K562 (cell line): ENCODE measurements around the gene WWOX. TPM values are rescaled to one million over a fixed set of nuclear protein-coding genes. Genes with fewer than 3 reads are reported as not detected.

Experiments
- ATAC-seq: fragments of 200-7000 bp; cut with Tn5 transposase; 3 replicates; pipeline ENCODE4 v1.9.1; 2020; ENCODE audit warnings: moderate library complexity
- BruUV-seq: library from RNA; stranded (reverse); fragments of 400-500 nt; replicated peaks from 2 replicates; lab custom pipeline; 2021; lab: Mats Ljungman, UMichigan
- CTCF ChIA-PET: fragments of 300-600 bp; formaldehyde crosslinking; extraction: SDS; loops from one replicate; lab custom pipeline; 2021; ENCODE audit warnings: low intra/inter-chr PET ratio; lab: Yijun Ruan, JAX
- POLR2A ChIA-PET: fragments of 300-600, 350-650 bp; sonication (Branson Sonifier 250); formaldehyde crosslinking; extraction: SDS; loops from one replicate; lab custom pipeline; 2021; ENCODE audit warnings: antibody characterized with exemption, inconsistent platforms; lab: Yijun Ruan, JAX
- DNase-seq, 4 experiments: peaks; one replicate each; pipeline versions ENCODE4 v3.0.0 to v3.0.0-alpha.2; 2011 to 2018; ENCODE audit warnings: low spot score in 3 of 4, mixed read lengths in 3 of 4; ENCODE audit errors: extremely low read depth in 1 of 4
- FAIRE-seq: peaks from 2 replicates; lab custom pipeline; 2011; peaks lifted over from hg19 to GRCh38; lab: Jason Lieb, UNC
- H2AFZ ChIP-seq: 2 replicates; pipeline ENCODE4 v1.6.0; 2011; ENCODE audit warnings: low read depth, low read length, control low read depth, inconsistent platforms
- H3K27ac ChIP-seq: fragments of 200-600 bp; 3 replicates; pipeline ENCODE4 v1.8.0; 2011; ENCODE audit warnings: low read depth, mild to moderate bottlenecking, control low read depth, inconsistent platforms, low read length, moderate library complexity, mixed read lengths; ENCODE audit errors: extremely low read depth
- H3K27me3 ChIP-seq, 2 experiments: fragments of 300-600 bp in 1 of 2; 2 replicates in 1 of 2; 3 replicates in 1 of 2; pipeline versions ENCODE4 v1.6.0 to v1.8.0; 2011; ENCODE audit warnings: inconsistent platforms in 2 of 2, low read length in 2 of 2, mild to moderate bottlenecking in 1 of 2, mixed read lengths in 1 of 2, moderate library complexity in 1 of 2; ENCODE audit not compliant: control insufficient read depth in 2 of 2, insufficient read depth in 2 of 2
- H3K36me3 ChIP-seq: fragments of 300-600 bp; 3 replicates; pipeline ENCODE4 v1.8.0; 2011; ENCODE audit warnings: mild to moderate bottlenecking, low read length, inconsistent platforms; ENCODE audit not compliant: control insufficient read depth, insufficient read depth
- H3K4me1 ChIP-seq, 2 experiments: fragments of 200-600 bp in 1 of 2; replicated peaks in 1 of 2; 2 replicates in 1 of 2; 3 replicates in 1 of 2; pipeline versions ENCODE4 v1.5.1 to v1.8.0; 2011; ENCODE audit warnings: inconsistent platforms in 2 of 2, low read length in 2 of 2, mild to moderate bottlenecking in 1 of 2, mixed read lengths in 1 of 2, moderate library complexity in 1 of 2; ENCODE audit not compliant: control insufficient read depth in 2 of 2, insufficient read depth in 2 of 2
- H3K4me2 ChIP-seq: 2 replicates; pipeline ENCODE4 v1.6.1; 2011; ENCODE audit warnings: low read length, control low read depth, inconsistent platforms, mixed read lengths; ENCODE audit not compliant: insufficient read depth
- H3K4me3 ChIP-seq: fragments of 200-600 bp; sonication (generic), shearing (Covaris generic); 2 replicates; pipeline ENCODE4 v1.5.1; 2016; ENCODE audit warnings: control low read depth, inconsistent platforms
- H3K79me2 ChIP-seq: fragments of 200-600 bp; 3 replicates; pipeline ENCODE4 v1.8.0; 2011; ENCODE audit warnings: low read length, inconsistent platforms; ENCODE audit not compliant: control insufficient read depth, insufficient read depth
- H3K9ac ChIP-seq, 2 experiments: 2 replicates each; pipeline versions ENCODE4 v1.6.0 to v1.6.1; 2011; ENCODE audit warnings: low read depth in 2 of 2, low read length in 2 of 2, control low read depth in 1 of 2, inconsistent platforms in 1 of 2, mild to moderate bottlenecking in 1 of 2, mixed read lengths in 1 of 2; ENCODE audit not compliant: insufficient read depth in 1 of 2
- H3K9me1 ChIP-seq: one replicate; pipeline ENCODE4 v1.6.0; 2011; ENCODE audit warnings: inconsistent platforms, mild to moderate bottlenecking, low read length, moderate library complexity; ENCODE audit not compliant: control insufficient read depth, insufficient read depth
- H3K9me3 ChIP-seq: replicated peaks from 2 replicates; pipeline ENCODE4 v1.5.1; 2011; ENCODE audit warnings: low read depth, low read length, inconsistent platforms; ENCODE audit not compliant: control insufficient read depth, insufficient read depth
- H4K20me1 ChIP-seq: replicated peaks from 2 replicates; pipeline ENCODE4 v1.6.1; 2011; ENCODE audit warnings: low read length, inconsistent platforms, mixed read lengths; ENCODE audit not compliant: control insufficient read depth, insufficient read depth
- ARID2 ChIP-seq: fragments of 450-650 bp; IDR thresholded peaks from 2 replicates; pipeline ENCODE4 v1.6.1; 2017; ENCODE audit warnings: antibody characterized with exemption, mild to moderate bottlenecking
- CBFA2T3 ChIP-seq: fragments of 450-650 bp; IDR thresholded peaks from 2 replicates; pipeline ENCODE4 v1.6.1; 2017
- CC2D1A ChIP-seq: fragments of 450-650 bp; IDR thresholded peaks from 2 replicates; pipeline ENCODE4 v1.6.1; 2017; ENCODE audit warnings: mild to moderate bottlenecking
- ELF1 ChIP-seq: fragments of 200-800 bp; sonication (Bioruptor generic); IDR thresholded peaks from 2 replicates; pipeline ENCODE4 v1.6.1; 2016; ENCODE audit warnings: missing genetic modification characterization, missing compliant biosample characterization
- KDM2B ChIP-seq: fragments of 250-450 bp; sonication (Bioruptor Pico); IDR thresholded peaks from 2 replicates; pipeline ENCODE4 v1.8.0; 2021; ENCODE audit warnings: mild to moderate bottlenecking, moderate library complexity
- LARP7 ChIP-seq: fragments of 450-650 bp; IDR thresholded peaks from 2 replicates; pipeline ENCODE4 v1.6.1; 2016
- MYC ChIP-seq, 2 experiments: fragments of 250-450 bp in 1 of 2; sonication (Bioruptor Pico) in 1 of 2; IDR thresholded peaks; 2 replicates each; pipeline versions ENCODE4 v1.5.1 to v1.6.1; 2012 to 2021; ENCODE audit warnings: low read depth in 2 of 2, borderline replicate concordance in 1 of 2, improper control_type of control experiment in 1 of 2, low read length in 1 of 2, mild to moderate bottlenecking in 1 of 2, moderate library complexity in 1 of 2
- NFE2L1 ChIP-seq: fragments of 450-650 bp; IDR thresholded peaks from 2 replicates; pipeline ENCODE4 v1.6.1; 2016; ENCODE audit warnings: missing genetic modification characterization, low read depth, mild to moderate bottlenecking, missing compliant biosample characterization, moderate library complexity, borderline replicate concordance
- SIRT6 ChIP-seq: IDR thresholded peaks from one replicate; pipeline ENCODE4 v1.6.1; 2012; ENCODE audit warnings: low read depth, mild to moderate bottlenecking, control low read depth, inconsistent platforms, low read length, moderate library complexity
- SLC30A9 ChIP-seq: fragments of 250-450 bp; sonication (Bioruptor Pico); IDR thresholded peaks from 2 replicates; pipeline ENCODE4 v1.8.0; 2022; ENCODE audit warnings: mild to moderate bottlenecking, moderate library complexity
- ZBTB26 ChIP-seq: fragments of 450-650 bp; formaldehyde crosslinking; IDR thresholded peaks from 2 replicates; pipeline ENCODE4 v1.4.0; 2022; ENCODE audit warnings: missing genetic modification characterization
- ZKSCAN3 ChIP-seq: fragments of 250-450 bp; sonication (Bioruptor Pico); IDR thresholded peaks from 2 replicates; pipeline ENCODE4 v1.4.0; 2020
- ZNF518B ChIP-seq: fragments of 250-450 bp; sonication (Bioruptor Pico); IDR thresholded peaks from 2 replicates; pipeline ENCODE4 v1.5.0; 2021; ENCODE audit warnings: mild to moderate bottlenecking, moderate library complexity
- WGBS: fragments of 100-300 bp; shearing (Covaris generic); methylation state at CpG from one replicate; pipeline ENCODE4 v1.1.6; 2016; ENCODE audit warnings: low coverage, mixed read lengths; ENCODE audit not compliant: insufficient coverage; ENCODE audit errors: missing lambda C conversion rate; 5-methylcytosine and 5-hydroxymethylcytosine counted together
- in situ Hi-C: fragments of 300-500 bp; cut with MboI; formaldehyde crosslinking; loops from 4 replicates; pipeline ENCODE4 v1.15.0; 2018; ENCODE audit warnings: inconsistent platforms, mixed read lengths
- intact Hi-C: fragments of 100-400 bp; cut with micrococcal nuclease; formaldehyde crosslinking; loops from 2 replicates; pipeline ENCODE4 v1.14.2; 2022
- polyA plus RNA-seq, 8 experiments: library from polyadenylated mRNA; depleted of rRNA in 4 of 8; stranded (reverse) in 5 of 8; unstranded in 3 of 8; fragments of >200 nt; fragmentation: Nextera tagmentation in 2 of 8; fragmentation: Illumina TruSeq in 1 of 8; extraction: Ambion mirVana in 2 of 8; extraction: Trizol in 1 of 8; gene quantifications; 2 replicates each; pipeline versions ENCODE4 v1.2.1 to v1.2.3, GENCODE V29; 2011 to 2014; ENCODE audit warnings: inconsistent platforms in 1 of 8, missing spikeins in 1 of 8
- total RNA-seq, 7 experiments: library from RNA; depleted of rRNA in 6 of 7; stranded (reverse); fragments of >200 nt in 6 of 7; fragmentation: Illumina TruSeq in 2 of 7; extraction: Trizol in 2 of 7; gene quantifications; 2 replicates each; pipeline versions ENCODE4 v1.2.1 to v1.2.3, GENCODE V29; 2011 to 2021; ENCODE audit warnings: low replicate concordance in 1 of 7

WWOX gene
- total and polyA plus RNA-seq, 9 of the 15 experiments (the other 6 are each of a cell fraction or from before 2014, with no cell fraction given): 1.6 to 22.7 (median 8.1) TPM

GRCh38 chr16:79079656-79080420 is 980.4 kb downstream of the WWOX start:
- no peaks in the 10 kb centered on the region for H3K9me1 ChIP-seq
- no peaks in the 10 kb centered on the region for H3K79me2 ChIP-seq
- POLR2A ChIA-PET: no interaction called here
- H3K27me3 ChIP-seq: peaks cover 15 to 19% of the 10 kb centered on the region in 2 experiments; a peak in 4 of 5 replicates
- intact Hi-C loops: no loop called here
- H3K9ac ChIP-seq: no peak overlapping the region
- in situ Hi-C loops: no loop called here
- no peak overlapping the region for H3K4me2 ChIP-seq
- no peaks in the 10 kb centered on the region for H3K4me1 ChIP-seq
- FAIRE-seq (no peak), DNase-seq (no peak), ATAC-seq (no peak)
- under 1% methylated on average over 10 of the region's 10 CpGs for WGBS
- H3K9me3 ChIP-seq: no peaks in the 10 kb centered on the region
- TF ChIP-seq NFE2L1 (tag) (no peak), ZKSCAN3 (CRISPR knock-in tag) (no peak), SIRT6 (no peak), ARID2 (no peak), CC2D1A (no peak), CBFA2T3 (no peak), SLC30A9 (no peak), ZNF518B (CRISPR knock-in tag) (no peak), ELF1 (tag) (no peak), ZBTB26 (CRISPR knock-in tag) (no peak), KDM2B (CRISPR knock-in tag) (no peak), MYC (IDR thresholded peaks at IDR 0.05; ENCODE audit: low read depth, low read length) (no peak), MYC (CRISPR knock-in tag; IDR thresholded peaks at IDR 0.05; ENCODE audit: borderline replicate concordance, low read depth) (no peak), LARP7 (no peak)
- H4K20me1 ChIP-seq: no peaks in the 10 kb centered on the region
- CTCF ChIA-PET: no interaction called here
- no peaks in the 10 kb centered on the region for H3K36me3 ChIP-seq
- no peak overlapping the region for H2AFZ ChIP-seq
- H3K4me3 ChIP-seq: no peak overlapping the region
- no TSS peak for BruUV-seq
- no peak overlapping the region for H3K27ac ChIP-seq
